Epithelial cell of prostate (primary cell): ENCODE measurements around the gene DHDH.
"Not testable (repeated sequence)": the region's sequence is repeated elsewhere in the genome, so short reads cannot be mapped to it uniquely, and the experiment has no call there.

Source experiments
- DNase-seq: peaks from one replicate; pipeline ENCODE4 v3.0.0-alpha.2; 2011; ENCODE audit warnings: low read depth, low spot score
- H3K27ac ChIP-seq: fragments of 450-650 bp; 2 replicates; pipeline ENCODE4 v1.5.1; 2017; ENCODE audit warnings: mild to moderate bottlenecking

Gene DHDH

GRCh38 chr19:48914181-48914580 lies 19.3 kb upstream of the DHDH start:
- no peak for DNase-seq
- H3K27ac ChIP-seq: no peak overlapping the region

GRCh38 chr19:48915757-48916156 lies 17.7 kb upstream of the DHDH start:
- no peak overlapping the region for H3K27ac ChIP-seq
- no peak for DNase-seq

DNA sequence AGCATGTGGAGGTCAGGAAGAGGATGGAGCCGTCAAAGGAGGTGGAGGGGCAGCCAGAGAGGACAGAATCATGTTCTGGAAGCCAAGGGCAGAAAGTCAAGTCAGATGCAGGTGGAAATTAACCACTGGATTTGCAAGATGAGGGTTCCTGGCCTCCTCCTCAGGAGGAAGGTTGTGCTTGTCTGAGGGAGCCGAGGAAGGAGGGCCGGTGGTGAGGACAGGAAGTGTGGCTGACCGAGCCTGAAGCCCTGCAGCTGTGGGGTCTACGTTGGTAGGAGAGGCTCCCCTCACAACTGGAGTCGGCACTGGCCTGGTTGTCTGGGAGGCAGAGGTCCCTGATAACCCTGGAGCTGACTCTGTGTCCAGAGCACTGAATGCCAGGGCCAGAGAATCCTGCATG lies 15.4 kb upstream of the DHDH start:
- DNase-seq: no peak

DNA sequence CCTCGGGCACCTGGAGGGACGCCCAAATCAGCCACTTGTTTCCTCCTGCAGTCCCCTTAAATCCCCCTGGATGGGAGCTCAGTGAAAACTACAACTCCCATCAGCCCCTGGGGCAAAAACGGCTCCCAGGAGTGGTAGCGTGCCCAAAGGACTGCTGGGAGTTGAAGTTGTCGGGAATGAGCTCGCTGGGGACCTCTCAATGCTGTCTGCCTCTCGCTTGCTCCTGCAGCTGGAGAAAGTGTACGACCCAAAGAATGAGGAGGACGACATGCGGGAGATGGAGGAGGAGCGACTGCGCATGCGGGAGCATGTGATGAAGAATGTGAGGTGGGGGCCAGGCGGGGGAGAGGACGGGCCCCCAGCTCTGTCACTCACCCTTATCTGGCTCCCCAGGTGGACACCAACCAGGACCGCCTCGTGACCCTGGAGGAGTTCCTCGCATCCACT lies 14.7 kb upstream of the DHDH start:
- no peak overlapping the region for H3K27ac ChIP-seq

More for the DNA sequence above, 15.4 kb upstream of the DHDH start:
- no peak overlapping the region for H3K27ac ChIP-seq

GRCh38 chr19:48919271-48919670 lies 14.2 kb upstream of the DHDH start:
- not testable (repeated sequence) for DNase-seq, H3K27ac ChIP-seq

More for the DNA sequence above, 14.7 kb upstream of the DHDH start:
- DNase-seq: no peak

DNA sequence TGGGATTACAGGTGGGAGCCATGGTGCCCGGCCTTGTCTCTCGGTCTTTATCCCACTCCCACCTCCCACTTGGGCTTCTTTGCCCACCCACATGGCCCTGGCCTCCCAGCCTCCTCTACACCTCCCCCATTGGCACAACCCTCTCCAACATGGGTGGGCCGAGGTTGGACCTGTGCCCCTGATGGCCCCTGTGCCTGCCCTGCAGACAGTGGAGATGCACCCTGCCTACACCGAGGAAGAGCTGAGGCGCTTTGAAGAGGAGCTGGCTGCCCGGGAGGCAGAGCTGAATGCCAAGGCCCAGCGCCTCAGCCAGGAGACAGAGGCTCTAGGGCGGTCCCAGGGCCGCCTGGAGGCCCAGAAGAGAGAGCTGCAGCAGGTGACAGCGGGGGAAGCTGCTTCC lies 12.6 kb upstream of the DHDH start:
- no peak overlapping the region for H3K27ac ChIP-seq
- no peak for DNase-seq

DNA sequence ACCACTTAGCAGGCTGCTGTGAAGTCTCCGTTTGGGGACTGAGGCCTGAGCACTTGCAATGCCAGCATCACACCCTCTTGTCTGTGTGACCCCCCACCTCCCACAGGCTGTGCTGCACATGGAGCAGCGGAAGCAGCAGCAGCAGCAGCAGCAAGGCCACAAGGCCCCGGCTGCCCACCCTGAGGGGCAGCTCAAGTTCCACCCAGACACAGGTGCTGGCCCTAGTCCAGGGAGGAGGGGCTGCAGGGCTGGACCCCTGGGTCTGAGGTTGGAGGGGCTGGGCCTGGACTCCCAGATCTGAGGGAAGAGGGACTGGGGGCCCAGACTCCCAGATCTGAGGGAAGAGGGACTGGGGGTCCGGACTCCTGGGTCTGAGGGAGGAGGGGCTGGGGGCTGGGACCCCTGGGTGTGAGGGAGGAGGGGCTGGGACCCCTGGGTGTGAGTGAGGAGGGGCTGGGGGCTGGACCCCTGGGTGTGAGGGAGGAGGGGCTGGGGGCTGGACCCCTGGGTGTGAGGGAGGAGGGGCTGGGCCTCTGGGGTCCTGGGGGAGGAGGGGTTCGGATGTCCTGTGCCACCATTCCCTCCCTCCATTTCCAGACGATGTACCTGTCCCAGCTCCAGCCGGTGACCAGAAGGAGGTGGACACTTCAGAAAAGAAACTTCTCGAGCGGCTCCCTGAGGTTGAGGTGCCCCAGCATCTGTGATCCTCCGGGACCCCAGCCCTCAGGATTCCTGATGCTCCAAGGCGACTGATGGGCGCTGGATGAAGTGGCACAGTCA lies 11.6 kb upstream of the DHDH start:
- no peak overlapping the region for H3K27ac ChIP-seq
- DNase-seq: no peak

GRCh38 chr19:48922548-48923490 lies 10.7 kb upstream of the DHDH start:
- H3K27ac ChIP-seq: no peak overlapping the region
- DNase-seq: no peak

DNA sequence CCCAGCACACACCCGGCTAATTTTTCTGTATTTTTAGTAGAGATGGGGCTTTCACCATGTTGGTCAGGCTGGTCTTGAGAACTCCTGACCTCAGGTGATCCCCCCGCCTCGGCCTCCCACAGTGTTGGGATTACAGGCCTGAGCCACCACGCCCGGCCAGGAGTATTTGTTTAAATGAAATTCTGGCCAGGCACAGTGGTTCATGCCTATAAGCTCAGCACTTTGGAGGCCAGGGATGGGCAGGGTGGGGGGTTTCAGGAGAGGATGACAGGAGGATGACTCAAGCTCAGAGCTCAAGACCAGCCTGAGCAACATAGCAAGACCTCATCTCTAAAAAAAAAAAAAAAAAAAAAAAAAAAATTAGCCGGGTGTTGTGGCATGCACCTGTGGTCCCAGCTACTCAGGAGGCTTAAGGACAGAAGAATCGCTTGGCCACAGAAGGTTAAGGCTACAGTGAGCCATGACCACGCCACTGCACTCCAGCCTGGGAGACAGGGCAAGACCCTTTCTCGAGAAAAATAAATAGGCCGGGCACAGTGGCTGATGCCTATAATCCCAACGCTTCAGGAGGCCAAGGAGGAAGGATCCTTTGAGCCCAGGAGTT lies 8.2 kb upstream of the DHDH start:
- H3K27ac ChIP-seq: peak overlapping the region; percentile 99
- peak; percentile 96 for DNase-seq

DNA sequence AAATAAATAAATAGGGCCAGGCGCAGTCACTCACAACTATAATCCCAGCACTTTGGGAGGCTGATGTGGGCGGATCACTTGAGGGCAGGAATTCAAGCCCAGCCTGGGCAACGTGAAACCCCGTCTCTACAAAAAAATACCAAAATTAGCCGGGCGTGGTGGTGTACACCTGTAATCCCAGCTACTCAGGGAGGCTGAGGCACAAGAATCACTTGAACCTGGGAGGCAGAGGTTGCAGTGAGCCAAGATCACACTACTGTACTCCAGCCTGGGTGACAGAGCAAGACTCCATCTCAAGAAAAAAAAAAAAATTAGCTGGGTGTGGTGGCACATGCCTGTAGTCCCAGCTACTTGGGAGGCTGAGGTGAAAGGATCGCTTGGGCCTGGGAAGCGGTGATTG lies 7.6 kb upstream of the DHDH start:
- DNase-seq: not testable (repeated sequence)
- peak overlapping the region; percentile 99 for H3K27ac ChIP-seq

DNA sequence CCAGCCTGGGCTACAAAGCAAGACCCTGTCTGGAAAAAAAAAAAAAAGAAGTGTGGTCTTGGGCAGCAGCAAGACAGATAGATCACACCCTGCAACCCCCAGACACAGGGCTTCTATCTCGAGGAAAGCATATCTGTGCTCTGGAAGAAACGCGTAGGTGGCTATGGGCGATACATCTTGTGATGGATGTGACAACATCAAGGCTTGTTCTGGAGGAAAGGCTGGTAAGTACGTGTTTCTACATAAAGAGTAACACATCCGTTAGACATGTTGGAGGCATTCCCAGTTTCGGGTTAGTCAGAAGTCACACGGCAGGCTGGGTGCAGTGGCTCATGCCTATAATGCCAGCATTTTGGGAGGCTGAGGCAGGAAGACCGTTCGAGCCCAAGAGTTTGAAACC lies 6.6 kb upstream of the DHDH start:
- H3K27ac ChIP-seq: peak overlapping the region; percentile 99
- peak; percentile 100 for DNase-seq

DNA sequence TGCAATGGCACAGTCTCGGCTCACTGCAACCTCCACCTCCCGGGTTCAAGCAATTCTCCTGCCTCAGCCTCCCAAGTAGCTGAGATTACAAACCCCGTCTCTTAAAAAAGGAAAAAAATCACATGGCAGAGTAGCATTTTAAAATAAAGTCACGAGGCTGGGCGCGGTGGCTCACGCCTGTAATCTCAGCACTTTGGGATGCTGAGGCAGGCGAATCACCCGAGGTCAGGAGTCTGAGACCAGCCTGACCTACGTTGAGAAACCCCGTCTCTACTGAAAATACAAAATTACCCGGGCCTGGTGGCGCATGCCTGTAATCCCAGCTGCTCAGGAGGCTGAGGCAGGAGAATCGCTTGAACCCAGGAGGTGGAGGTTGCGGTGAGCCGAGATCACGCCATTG lies 5.8 kb upstream of the DHDH start:
- not testable (repeated sequence) for DNase-seq
- H3K27ac ChIP-seq: peak overlapping the region; percentile 99

DNA sequence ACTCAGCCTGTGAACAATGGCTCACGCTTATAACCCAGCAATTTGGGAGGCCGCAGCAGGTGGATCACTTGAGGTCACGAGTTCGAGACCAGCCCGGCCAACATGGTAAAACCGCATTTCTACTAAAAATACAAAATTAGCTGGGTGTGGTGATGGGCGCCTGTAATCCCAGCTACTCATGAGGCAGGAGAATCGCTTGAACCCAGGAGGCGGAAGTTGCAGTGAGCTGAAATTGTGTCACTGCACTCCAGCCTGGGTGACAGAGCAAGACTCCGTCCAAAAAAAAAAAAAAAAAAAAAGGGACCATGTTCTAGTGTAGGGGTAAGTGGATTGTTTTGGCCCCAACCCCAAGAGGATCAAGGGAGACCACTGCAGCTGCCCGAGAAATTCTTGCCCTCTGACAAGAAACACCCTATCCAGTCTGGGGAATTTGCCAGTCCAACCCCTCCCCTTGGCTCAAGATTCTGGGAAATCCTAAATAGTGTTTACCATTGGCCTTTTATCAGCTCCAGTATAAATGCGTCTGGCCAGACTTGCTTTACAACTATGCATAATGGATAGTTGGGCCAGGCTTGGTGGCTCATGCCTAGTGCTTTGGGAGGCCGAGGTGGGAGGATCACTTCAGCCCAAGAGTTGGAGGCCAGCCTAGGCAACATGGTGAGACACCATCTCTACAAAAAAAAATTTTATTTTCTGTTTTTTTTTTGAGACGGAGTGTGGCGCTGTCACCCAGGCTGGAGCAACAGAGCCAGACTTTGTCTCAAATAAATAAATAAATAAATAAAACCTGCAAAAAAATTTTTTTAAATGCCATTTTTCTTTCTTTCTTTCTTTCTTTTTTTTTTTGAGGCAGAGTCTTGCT lies 5.1 kb upstream of the DHDH start:
- peak; percentile 27 for DNase-seq

GRCh38 chr19:48934837-48935236 lies 1.3 kb downstream of the DHDH start:
- DNase-seq: no peak
- no peak overlapping the region for H3K27ac ChIP-seq

More for the DNA sequence above, 5.1 kb upstream of the DHDH start:
- peak overlapping the region; percentile 99 for H3K27ac ChIP-seq

- no peak overlapping the region for H3K27ac ChIP-seq
- DNase-seq: no peak
Observed at GRCh38 chr19:48935864-48936263, 2.4 kb downstream of the DHDH start.

DNA sequence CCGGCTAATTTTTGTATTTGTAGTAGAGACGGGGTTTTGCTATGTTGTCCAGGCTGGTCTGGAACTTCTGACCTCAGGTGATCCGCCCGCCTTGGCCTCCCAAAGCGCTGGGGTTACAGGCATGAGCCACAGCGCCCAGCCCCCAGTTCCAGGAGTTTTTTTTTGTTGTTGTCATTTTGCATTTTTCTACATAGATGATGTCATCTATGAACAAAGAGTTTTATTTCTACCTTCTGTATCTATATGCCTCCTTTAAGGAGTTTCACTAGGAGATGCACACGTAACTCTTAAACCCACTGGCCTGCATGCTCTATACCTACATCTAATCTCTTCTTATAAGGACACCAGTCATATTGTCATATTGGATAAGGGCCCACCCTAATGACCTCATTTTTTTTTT lies 4.8 kb downstream of the DHDH start:
- DNase-seq: no peak
- H3K27ac ChIP-seq: no peak overlapping the region

DNA sequence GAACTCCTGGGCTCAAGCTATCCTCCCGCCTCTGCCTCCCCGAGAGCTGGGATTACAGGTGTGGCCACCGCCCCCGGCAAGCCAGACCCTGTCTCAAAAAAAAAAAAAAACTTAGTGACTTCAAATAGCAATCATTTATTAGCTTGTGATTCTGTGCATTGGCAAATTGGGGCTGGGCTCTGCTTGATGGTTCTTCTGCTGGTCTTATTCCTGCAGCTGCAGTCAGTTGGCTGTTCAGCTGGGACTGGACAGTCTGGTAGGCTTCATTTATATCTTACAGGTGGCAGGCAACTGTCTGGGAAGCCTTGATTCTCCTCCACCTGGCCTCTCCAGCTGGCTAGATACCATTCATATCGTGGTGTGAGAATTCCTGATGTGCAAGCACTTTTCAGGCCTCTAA lies 7.4 kb downstream of the DHDH start:
- H3K27ac ChIP-seq: no peak overlapping the region
- DNase-seq: no peak

GRCh38 chr19:48943081-48943480 lies 9.6 kb downstream of the DHDH start:
- H3K27ac ChIP-seq: no peak overlapping the region
- no peak for DNase-seq

DNA sequence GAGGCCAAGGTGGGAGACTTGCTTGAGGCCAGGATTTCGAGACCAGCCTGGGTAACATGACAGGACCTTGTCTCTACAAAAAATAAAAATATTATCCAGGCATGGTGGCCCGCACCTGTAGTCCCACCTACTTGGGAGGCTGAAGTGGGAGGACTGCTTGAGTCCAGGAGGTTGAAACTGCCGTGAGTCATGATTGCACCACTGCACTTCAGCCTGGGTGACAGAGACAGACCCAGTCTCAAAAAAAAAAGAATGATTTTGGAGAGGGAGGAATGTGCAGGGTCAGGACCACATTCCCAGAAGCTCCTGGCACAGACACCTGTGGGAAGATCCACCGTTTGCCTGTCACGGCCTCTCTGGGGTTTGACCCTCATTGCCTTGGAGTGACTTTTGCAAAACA lies 11.9 kb downstream of the DHDH start:
- no peak overlapping the region for H3K27ac ChIP-seq
- DNase-seq: no peak

DNA sequence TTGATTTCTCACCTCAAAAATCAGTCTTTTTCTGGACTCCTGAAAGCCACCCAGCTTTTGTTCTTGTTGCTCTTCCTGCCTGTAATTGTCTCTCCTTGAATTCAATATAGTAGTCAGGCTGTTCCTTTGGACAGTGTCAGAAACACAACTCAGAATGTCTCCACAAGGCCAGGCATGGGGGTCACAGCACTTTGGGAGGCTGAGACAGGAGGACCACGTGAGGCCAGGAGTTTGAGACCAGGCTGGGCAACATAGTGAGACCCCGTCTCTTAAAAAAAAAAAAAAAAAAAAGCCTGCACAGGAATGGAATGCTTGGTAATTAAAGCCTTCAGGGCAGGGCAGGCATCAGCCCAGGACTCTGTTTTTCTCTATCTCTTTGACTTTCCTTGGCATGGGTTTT lies 12.3 kb downstream of the DHDH start:
- H3K27ac ChIP-seq: no peak overlapping the region
- DNase-seq: no peak
